H1 (cell line): ENCODE measurements around the gene TTC34. TPM values are rescaled to one million over a fixed set of nuclear protein-coding genes. Genes with fewer than 3 reads are reported as not detected.

ENCODE experiments used
- CHD7 ChIP-seq: fragments of 300-600 bp; sonication (generic); IDR thresholded peaks from 2 replicates; pipeline ENCODE4 v1.7.1; 2012; ENCODE audit warnings: low read length, moderate library complexity, mild to moderate bottlenecking, inconsistent platforms; ENCODE audit not compliant: insufficient replicate concordance
- CTBP2 ChIP-seq: IDR thresholded peaks from 2 replicates; pipeline ENCODE4 v1.7.0; 2011; ENCODE audit warnings: borderline replicate concordance, mild to moderate bottlenecking, moderate library complexity, mixed read lengths, low read length; ENCODE audit not compliant: insufficient read depth, insufficient read length
- polyA plus RNA-seq, 7 experiments: library from polyadenylated mRNA; depleted of rRNA in 3 of 7; stranded (reverse) in 5 of 7; unstranded in 2 of 7; fragments of >200 nt in 5 of 7; fragments of 200-250 nt in 2 of 7; gene quantifications; 1 replicate in 5 of 7; 2 replicates in 1 of 7; 4 replicates in 1 of 7; pipeline versions ENCODE4 v1.2.1 to v1.2.3, GENCODE V29; 2011 to 2013; ENCODE audit warnings: missing spikeins in 2 of 7, mixed read lengths in 2 of 7
- total RNA-seq: library from RNA; stranded (reverse); fragmentation: NEBNext Ultra II Directional; extraction: Animal tissue kit (Norgen Biotek cat#: 25700); gene quantifications from 2 replicates; pipeline ENCODE4 v1.2.1, GENCODE V29; 2021

TTC34 gene
- total and polyA plus RNA-seq, 2 of the 8 experiments (the other 6 are each of a cell fraction or from before 2014, with no cell fraction given) = 0.23 to 0.50 TPM

GRCh38 chr1:2641381-2642130 lies 159.9 kb downstream of the TTC34 start (continued):
- TF ChIP-seq CHD7 (no peak), CTBP2 (no peak)
